Suppressor macrophage treated with lipopolysaccharide for 4 hours (primary cell): ENCODE measurements around the gene RUNX2.

Source experiments
- DNase-seq: peaks from one replicate; pipeline ENCODE4 v3.0.0-alpha.2; 2020

RUNX2 gene

DNA sequence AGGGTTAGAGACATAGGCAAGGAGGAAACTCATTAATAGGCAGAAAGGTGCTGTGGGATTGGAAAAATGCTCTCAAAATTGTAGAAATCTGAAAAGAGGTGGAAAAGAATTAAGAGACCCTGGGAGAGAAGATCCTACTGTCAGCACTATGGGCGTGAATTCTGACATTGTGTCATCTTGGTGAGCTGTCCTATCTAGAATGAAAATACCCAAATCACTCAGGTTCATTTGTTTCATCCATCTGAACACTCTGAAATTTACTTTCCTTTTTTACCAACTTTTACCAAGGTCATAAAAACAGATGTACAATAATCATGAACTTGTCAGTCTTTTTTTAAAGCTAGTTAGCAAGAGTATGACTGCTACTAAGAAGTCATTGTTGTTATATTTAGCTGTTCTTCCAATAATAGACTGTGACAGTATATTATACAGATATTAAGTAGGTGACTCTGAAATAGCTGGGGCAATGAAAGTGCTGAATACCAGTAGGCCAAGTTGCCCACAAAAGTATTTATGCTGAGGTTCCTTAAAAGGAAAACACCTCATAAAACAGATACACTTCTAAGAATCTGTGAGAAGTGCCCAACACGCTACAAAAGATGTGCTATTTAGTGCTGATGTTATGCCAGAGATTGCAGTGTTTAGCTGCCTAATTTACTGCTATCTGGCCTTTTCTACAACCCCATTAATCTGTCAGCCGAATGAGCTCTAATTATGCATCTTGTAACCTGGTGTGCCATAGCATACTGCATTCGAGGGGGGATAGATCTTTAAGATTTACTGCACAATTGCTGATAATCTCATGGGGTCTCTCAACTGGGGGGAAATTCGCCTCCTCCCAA, 267.1 kb downstream of the RUNX2 start:
- DNase-seq, result no peak

DNA sequence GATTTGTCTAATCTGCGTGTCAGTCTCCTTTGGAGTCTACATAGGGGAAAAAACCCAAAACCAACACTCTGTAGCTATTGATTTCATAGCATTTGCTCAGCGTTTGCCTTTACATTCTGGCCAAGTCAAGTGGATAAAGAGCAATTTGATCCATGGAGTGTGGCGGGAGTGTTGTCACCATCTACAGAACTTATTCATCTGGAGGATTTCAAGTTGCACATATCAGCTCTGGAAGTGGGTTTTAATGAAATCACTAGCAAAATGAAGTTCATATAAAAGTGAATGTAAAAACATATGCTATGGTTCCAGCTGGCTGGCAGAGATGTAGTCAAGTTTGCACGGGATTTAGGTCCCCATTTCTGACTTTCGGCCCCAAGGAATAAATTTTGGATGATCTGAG, 269.3 kb downstream of the RUNX2 start:
- DNase-seq, result no peak

DNA sequence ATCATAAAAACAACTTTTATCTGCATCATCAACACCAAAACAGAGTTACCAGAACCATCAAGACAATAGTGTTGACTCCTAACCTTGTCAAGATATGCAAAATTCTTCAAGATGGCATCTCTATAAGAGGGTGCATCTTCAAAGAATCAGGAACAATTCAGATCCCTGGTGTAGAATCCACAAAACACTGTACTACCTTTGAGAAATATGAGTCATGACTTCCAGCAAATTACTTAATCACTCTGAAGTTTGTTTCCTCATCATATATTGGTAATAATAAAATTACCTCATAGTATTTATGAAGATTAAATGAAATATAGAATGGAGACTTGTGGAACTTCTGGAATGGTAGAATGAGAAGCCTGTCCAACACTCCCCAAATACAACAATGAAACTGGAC, 270.9 kb downstream of the RUNX2 start:
- DNase-seq, result no peak

DNA sequence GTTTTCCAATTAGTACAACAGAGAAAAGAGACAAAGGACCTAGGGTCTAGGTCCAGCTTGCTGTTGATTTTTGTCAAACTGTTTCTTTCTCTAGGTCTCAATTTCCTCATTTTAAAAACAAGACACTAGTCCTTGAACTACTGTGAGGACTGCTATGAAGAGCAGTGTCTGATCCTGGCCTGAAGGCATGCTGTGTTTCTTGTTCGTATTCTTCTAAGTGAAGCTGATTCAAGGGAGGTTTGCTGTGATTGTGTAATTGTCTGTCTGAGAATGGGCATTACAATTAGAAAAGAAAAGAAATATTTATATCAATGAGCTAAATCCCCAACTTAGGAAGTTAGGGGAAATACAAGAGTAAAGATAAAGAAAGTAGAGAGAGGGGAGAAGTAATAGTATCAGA, 277.8 kb downstream of the RUNX2 start:
- no peak for DNase-seq

DNA sequence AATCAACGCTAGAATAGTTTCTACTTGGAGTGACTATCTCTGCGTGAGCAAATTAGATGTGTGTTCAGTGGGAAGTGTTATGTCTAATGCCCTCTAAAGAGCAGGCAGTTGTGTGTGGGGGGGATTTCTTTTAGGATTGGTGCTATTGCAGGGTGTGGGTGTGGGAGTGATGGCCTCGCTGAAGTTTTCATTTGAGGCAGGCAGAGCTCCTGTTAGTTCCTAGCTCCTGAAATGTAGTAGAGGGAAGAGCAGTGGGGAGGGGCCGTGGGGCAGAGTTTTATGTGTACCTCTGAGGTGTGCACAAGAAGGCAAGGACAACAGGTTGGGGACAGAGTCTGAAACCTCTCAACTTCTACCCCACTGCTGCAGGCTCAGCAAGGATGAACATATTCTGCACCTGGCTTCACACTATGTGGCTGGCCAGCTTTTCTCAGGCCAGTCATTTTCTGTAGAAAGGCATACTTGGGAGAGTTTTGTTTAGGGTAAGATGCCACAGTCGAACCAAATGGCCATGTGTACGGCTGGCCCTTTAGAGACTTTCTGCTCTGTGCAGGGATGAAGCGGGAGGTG, 278.8 kb downstream of the RUNX2 start:
- no peak for DNase-seq

DNA sequence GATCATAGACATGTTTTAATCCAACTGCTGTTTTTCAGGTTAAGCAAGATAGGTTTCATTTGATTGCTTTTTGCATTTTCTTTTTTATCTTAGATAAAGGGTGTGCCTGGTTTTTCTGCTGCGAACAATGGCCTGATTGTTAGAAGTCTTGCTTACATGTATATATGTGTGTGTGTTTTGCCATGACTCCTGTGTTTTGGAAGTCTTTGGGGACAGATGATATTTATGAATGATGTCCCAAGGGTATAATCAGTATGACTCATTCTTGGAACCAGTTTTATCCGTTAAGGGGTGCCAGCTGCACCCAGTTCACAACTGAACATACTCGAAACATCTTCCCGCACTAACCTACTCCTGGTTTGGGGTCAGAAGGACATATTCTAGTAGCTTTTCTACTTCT, 279.7 kb downstream of the RUNX2 start:
- DNase-seq, result no peak

DNA sequence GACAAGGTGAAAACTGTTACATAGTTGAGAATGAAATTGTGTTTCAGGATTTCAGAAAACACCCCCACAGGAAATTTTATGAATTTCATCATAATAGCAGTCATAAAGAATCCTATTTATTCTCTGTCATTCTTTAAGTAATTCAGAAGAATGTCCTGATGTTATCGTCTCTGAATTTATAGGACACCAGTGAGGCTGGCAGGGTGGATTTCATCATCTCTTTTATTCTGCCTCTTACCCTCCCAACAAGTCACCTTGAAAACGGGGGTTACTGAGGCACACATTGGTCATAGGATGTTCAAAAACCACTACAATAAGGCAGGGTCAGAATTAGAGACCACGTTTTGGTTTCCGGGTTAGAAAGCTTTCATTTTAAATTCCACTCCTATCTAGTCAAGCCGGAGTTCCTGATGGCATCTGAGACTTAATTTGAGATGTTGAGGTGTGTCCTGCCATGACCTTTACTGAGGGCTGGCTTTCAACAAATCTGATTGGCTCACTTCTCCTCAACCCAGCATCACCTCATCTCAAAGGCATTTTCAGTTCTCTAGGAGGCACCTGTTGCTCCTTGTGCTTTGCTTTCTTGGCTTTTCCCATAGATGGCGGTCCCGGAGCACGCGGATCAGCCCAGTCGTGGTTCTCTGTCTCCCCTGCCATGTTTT, 280.3 kb downstream of the RUNX2 start:
- no peak for DNase-seq

DNA sequence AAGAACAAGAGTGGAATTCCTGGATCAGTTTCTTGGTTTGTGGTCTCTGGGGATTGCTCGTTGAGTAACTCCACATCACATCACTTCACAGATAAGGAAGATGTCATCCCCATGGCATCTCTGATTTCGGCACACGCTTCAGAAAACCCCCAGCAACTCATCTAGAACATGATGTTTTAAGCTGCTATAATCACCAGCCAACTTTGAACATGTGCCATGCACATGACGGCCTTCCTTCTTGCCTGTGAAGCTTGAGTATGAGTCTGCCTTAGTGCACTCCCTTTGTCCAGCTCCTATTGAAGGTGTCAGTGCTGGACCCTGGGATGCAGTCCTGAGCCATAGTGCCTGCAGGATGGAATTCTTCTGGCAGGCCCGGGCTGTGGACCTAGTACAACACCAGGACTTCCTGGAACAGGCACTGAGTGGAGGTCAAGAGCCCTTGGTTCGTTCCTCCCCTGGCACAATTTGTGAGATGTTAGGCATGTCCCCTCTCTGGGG, 281.1 kb downstream of the RUNX2 start:
- DNase-seq, result no peak

DNA sequence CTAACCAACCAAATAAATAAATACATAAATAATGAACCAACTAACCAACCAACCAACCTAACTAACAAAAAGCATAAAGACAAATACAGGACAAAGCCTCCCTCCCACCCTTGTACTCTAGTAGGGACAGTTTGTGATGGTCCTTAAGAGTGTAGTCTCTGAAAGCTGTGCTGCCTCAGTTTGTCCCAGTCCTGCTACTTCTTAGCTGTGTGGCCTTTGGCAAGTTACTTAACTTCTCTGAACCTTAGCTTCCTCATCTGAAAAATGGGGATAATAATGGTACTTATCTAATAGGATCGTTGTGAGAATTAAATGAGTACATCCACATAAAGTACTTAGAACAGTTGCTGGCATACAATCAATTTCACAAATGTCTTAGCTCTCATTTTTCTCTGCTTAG, 282.2 kb downstream of the RUNX2 start:
- DNase-seq, result no peak

DNA sequence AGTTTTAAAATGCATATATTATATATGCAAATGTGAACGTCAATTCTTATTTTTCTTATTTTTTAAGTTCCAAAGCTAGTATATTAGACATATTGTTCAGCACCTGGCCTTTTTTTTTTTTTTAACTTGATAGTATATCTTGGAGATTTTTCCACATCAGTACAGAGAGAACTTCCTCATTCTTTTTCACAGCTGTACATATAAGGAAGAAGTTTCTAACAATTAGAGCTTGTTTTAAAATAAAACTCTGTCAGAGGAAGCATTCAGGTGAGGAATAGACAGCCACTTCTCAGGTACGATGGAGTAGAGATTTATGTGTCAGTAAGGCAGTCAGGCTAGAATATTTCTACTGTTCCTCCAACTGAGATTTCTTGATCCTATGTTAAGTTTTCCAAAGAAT, 282.7 kb downstream of the RUNX2 start:
- no peak for DNase-seq

DNA sequence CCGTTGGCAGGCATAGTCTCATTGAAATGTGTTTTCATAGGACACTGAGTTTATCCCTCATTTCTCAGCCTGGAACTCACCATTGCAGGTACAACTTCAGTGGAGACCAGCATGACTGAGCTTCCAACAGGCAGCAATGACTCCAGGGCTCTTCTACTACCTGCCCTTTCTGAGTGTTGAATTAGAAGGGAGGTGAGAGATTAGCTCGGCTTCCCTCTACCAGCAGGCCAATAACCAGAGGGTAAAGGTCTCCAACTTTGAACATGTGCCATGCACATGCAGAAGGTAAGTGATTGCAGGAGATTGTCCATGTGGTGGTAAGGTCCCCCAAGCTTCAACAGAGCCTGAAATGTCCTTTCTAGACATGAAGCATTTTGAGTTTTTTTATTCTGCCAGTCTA, 283.4 kb downstream of the RUNX2 start:
- DNase-seq, result no peak

DNA sequence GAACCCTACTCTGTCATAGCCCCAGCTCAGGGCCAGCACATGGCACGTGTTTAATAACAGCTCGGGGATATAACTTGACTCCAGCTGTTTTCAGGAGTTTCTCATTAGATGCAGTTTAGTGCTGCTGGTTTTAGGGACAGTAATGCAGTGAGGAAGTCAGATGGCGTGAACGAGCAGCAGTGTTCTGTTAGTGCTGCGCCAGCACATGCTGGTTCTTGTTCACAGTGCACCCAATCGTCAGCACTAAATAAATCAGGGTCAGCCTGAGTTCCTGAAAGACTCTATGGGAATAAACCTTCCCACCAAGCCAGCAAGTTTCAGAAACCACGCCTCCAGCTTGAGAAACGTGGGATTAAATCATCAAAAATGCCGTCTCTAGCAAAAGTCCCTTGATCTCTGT, 285.5 kb downstream of the RUNX2 start:
- peak; percentile 29 for DNase-seq

DNA sequence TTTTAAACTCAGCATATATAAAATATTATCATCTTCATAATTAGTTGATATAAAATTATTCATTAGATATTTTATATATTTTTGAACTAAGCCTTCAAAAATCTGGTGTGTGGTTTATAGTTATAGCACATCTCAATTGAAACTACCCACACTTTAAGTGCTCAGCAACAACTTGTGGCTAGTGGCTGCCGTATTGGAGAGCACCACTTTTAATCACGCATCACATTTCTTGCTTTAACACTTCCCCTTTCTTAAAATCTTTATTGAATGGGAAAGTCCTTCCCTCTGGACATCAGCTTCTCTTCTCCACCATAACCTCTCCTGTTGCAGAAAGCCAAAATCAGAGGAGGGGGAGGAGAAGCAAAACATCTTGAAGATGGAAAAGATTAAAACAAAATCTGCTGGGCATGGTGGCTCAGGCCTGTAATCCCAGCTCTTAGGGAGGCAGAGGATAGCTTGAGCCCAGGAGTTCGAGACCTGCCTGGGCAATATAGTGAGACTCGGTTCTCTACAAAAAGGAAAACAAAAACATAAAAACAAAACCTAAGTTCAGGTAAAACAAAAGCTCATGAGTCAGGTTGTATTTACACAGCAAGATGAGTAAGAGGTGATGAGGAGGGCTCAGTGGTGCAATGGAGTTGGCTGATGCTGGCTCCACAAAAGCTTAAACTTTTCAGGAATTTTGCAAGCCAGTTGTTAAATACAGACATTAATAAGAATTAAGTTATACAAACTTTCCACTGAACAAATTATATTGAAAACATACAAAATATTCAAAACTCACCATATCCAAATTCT, 286.6 kb downstream of the RUNX2 start:
- no peak for DNase-seq

DNA sequence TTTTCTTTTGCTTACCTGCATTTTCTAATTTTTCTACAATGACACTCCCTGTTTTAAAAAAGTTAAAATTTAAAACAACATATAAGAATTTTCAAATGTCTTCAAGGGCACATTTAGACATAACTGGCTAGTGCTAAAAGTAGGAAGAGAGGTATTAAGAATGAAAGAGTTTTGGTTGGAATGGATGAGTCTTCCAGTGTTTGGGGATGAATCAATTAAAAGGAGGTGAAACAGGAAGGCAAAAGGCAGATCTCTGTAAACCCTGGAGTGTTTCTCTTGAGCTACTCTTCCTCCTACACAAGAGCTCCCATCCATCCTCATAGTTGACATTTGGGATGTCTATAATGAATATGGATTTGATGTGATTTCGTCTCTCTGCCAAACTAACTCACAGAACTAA, 288.1 kb downstream of the RUNX2 start:
- no peak for DNase-seq

DNA sequence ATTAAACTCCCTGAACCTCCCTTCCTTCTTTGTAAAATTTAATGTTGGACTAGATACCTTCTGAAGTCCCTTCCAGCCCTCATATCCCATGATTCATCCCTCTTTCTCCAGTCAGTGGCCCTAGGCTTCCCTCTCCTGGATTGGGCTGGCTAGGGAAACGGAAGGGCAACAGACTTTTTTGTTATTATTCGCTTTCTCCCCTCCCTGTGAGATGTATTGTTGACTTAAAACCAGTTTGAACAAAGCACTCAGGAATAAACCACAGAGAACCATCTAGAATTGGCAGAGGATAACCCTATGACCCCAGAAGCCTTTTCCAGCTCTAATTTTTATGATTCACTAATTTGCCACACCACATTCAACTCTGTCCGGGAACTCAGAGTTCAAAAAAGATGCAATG, 289.3 kb downstream of the RUNX2 start:
- no peak for DNase-seq

DNA sequence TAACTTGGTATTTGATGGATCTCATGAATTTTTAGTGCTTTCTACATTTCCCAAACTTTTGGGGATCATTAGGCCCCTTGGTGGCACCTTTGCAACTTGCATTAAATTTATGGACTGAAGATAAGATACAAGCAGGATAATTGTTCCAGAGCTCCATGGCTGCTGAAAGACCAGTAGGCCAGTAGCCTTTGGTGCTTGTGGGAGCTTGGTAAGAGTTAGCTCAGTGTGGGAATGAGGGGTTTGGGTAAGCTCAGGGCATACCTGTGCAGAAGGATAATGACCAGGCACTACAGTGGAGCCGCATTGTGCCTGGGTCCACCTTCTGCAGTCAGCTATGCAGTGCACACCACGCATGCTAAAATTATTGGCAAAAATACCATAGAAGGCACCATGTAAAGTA, 290.1 kb downstream of the RUNX2 start:
- no peak for DNase-seq

DNA sequence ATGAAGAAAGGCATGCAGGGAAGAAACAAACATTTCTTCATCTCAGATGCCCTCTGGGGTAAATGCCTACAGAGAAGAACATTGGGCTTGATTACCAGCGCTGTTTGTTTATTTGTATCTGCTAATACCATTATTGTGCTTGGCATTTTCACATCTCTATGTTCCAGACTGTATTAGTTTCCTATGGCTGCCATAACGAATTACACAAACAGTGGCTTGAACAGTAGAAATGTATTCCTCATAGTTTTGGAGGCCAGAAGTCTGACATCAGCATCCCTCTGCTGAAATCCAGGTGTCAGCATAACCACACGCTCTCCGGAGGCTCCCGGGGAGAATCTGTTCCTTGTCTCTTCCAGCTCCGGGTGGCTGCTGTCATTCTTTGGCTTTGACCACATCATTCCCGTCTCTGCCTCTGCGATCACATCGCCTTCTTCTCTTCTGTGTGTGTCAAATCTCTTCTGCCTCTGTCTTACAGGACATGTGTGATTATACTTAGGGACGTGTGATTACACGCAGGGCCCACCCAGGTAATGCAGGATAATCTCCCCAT, 291.2 kb downstream of the RUNX2 start:
- no peak for DNase-seq

DNA sequence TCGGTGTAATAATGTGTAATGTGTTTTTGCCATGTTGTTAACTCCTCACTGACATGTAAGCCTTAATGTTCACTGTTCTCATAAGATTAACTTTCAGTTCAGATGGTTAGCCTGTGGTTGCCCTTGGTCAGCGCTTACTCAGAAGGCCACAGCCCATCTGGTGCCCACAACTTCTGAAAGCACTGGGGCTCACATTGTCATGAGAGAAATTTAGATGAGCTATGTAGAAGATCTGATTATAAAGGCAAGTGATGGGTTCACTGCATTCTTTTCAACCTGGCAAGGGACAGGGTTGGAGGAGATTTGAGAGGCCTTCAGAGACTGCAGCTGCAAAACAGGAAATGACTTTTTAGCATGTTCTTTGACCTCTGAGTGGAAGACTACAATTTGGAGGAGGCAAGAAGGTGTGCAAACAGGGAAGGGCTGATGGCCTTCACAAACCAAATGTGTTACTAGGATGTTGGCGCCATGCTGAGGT, 291.9 kb downstream of the RUNX2 start:
- DNase-seq, result no peak

DNA sequence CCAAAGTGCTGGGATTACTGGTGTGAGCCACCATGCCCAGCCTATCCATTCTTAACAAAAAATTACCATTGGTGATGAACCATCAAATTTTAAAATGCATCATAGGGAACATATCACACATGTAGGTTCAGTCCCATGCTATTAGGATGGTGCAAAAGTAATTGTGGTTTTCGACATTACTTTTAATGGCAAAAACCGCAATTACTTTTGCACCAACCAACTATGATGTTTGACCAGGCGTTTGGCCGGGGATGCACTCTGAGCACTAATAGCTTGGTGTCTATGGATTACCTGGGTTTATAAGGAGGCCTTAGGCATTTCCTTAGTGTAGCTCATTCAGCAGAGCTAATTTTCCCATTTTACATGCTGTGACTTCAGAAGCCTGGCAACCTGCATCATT, 296.1 kb downstream of the RUNX2 start:
- DNase-seq, result no peak

DNA sequence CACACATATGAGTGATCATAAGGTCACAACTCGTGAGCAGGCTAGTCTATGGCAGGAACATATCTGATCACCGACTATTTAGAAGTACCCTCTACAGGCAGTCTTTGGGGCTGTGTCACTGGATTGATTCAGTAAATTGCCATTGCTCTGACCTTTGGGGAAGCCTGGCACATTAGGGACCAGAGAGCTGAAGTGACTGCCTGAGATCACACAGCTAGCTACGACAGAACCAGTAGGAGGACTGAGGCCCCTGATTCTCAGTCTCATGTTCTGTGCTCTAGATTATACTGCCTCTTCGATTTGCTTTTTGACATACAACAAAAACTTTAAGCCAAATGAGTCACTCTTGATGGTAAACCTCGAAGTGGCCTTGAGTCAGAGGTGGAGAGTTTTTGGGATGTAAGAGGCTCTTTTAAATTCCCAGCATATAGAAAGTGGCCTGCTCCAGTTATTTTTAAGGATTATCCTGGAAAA, 297.1 kb downstream of the RUNX2 start:
- DNase-seq, result no peak

DNA sequence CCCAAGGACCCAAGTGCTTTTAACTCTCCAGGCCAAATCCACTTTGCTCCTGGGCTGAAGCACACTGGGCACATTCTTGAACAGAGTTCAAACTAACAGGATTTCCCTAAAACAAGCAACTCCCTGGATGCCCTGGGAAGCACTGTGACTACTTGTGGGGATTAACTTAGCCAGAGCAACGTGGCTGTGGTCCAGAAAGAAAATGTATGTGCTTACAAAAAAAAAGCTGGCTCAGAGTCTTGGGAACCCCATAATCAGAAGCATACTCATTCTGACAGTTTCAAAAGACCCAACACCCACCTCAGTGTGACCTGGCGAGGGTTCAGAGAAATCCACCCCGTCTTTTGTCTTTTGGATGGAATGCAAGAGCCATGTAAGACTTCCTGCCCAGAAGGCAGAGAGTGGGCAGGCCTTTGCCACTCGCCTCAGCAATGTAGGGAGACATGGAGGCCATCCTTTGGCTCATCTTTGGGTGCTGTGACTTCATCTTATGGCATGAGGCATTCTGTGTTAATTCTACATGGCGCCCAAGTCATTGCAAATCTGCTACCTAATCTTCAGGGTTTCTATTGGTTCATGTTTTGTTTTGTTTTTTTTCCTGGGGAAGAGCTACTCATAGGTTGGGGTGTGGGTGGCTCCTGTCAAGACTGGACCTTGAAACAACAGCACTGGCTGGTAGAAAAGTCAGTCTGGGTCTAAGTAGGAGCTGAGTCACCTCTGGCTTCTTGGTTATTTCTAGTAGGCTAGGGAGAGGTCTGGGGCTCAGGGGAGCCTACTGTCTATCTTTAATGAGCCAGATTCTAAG, 298.2 kb downstream of the RUNX2 start:
- no peak for DNase-seq

DNA sequence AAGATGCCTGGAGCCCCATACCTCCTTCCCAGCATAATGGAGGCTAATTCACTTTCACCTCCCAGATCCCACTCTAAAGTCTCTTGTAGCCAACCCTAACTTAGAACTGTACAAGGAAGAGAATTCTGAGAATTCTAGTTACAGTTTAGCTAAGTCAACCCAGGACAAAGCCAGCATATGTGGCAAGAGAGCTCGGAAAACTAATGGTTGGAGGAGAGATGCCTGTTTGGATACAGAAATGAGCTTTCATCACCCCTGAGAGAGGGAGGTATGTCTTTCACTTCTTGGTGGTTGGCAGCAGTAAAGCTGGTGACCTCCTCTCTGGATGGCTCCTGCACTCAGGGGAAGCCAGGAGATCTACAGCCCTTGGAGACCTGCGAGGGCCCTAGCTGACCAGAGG, 302.2 kb downstream of the RUNX2 start:
- no peak for DNase-seq
